Measurements from ENCODE around the gene TMEM179.
"Not testable (repeated sequence)": the region's sequence is repeated elsewhere in the genome, so short reads cannot be mapped to it uniquely, and the experiment has no call there.

TMEM179 gene

GRCh38 chr14:104585966-104586697 is 18.4 kb downstream of the TMEM179 start:
- DNase-seq = no peak

DNA sequence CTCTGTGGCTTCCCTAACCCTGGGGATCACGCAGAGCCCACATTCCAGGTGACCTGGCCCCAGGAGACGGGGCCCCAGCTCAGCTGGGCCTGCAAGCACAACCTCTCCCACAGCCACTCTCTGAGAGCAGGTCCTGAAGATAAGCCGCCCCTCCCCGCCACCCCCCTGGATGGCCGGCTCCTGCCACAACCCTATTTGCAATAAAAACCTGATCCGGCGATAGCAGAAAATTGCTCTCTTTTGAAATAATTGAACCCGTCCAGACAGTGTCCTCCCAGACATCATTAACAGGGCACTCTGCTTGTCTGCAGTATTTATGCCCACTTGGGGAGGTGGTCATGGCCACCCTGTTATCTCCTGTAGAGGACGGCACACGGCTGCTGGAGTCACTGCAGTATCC is 20.0 kb downstream of the TMEM179 start:
- DNase-seq = no peak

DNA sequence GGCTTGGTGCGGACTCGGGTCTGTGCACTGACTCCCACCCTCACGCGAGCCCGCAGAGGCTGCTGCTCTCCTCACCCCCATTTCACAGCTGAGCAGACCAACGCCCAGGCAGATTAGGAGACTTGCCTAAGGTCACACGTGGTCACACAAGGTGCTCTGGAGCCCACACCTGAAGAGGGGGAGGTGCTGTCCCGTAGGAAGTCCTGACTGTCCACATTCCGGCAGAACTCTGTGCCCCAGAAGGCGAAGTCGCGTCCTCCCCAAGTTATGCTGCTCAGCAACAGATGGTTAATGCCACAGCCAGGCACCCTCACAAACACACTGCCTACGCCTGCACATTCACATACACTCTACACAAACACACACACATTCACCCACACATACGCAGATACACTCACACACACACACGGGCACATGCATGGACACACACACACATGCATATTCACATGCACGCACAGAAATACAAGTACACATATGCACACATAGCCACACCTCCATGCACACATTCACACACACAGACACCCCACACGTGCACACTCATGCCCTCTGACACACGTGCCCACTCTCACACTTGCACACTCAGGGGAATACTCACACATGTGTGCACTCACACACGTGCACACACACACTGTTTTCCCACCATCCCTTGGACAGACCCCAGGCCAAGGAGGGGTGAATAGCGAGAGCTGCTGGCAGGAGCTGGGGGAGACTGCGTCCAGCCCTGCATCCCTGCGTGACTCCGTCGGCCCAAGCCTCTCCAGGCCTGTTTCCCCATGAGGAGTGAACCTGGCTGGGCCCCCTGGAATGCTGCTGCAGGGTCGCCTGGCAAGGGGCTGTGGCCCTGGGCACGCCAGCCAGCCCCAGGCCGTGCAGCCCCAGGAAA is 20.9 kb downstream of the TMEM179 start:
- no peak for DNase-seq

DNA sequence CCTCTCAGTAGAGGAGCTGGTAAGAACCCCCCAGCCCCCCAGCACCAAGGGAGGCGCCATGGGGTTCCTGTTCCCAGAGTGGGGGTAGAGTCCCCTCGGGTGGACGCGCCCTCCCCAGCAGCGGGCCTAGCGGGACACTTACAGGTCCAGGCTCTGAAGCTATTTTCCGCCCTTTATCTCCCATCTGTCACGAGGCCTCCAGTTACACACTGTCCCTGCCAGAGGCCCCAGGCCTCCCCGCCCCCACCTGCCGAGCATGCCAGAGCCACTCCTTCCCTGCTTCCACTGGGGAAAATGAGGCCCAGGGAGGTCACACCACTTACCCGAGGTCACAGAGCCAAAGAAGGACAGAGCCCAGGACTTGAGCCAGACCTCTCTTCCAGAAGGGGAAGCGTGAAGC is 21.9 kb downstream of the TMEM179 start:
- DNase-seq = no peak

GRCh38 chr14:104582005-104582404 is 22.6 kb downstream of the TMEM179 start:
- no peak for DNase-seq

DNA sequence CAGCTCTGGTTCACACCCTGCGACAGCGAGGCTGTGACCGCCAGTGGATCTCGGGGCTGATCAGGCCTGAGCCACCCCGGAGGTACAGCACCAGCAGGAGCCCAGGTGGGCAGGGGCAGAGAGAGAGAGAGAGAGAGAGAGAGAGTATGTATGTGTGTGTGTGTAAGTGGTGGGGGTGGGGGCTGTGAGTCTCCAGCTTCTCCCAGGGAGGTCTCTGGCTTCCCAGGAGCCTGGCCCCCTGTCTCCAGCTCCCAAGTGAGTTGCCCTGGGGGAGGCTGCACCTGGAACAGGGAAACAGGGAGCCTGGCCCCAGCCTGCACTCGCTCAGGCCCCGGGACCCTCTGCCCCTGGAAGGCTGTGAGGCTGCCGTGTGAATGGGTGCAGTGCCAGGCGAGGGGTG is 23.1 kb downstream of the TMEM179 start:
- no peak for DNase-seq

- no peak for DNase-seq
Measured at GRCh38 chr14:104580961-104581360, 23.6 kb downstream of the TMEM179 start.

DNA sequence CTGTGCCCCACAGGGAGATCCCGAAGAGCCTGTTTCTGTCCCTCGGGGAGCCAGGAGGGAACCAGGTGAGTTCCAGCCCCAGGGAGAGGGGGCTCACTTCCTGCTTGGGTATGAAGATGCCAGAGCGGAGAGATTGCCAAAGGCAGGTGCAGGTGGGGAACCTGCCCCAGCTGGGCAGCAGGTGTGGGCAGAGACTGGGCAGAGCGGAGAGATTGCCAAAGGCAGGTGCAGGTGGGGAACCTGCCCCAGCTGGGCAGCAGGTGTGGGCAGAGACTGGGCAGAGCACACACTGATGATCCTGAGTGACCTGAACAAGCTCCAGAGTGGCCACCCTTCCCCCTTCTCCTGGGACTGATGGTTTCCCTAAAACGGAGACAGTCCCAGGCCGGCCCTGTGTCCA is 24.6 kb downstream of the TMEM179 start:
- not testable (repeated sequence) for DNase-seq

DNA sequence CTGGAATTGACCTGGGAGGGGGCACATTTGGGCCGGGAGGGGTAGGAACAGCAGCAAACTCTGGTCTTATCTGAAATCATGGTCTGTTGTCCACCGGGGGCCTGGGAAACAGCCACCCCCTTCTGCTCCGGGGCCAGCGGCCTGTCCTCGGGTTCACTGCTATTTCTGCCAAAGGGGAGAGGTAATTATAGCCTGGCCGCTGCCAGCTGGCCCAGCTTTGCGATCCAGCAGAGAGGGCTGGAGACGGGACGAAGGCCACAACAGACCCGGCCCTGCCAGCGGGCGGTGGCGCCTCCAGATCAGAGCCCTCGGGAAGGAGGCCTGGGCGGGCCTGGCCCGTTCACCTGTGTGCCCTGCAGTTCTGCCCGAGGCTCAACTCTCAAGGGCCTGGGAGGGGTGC is 25.1 kb downstream of the TMEM179 start, which contains the start of gene C14orf180:
Gene C14orf180, plus strand, starts transcription at position 258 of the 400 bp plus-strand sequence. CDS start 6,667 bp downstream, outside the sequence.
- no peak for DNase-seq

DNA sequence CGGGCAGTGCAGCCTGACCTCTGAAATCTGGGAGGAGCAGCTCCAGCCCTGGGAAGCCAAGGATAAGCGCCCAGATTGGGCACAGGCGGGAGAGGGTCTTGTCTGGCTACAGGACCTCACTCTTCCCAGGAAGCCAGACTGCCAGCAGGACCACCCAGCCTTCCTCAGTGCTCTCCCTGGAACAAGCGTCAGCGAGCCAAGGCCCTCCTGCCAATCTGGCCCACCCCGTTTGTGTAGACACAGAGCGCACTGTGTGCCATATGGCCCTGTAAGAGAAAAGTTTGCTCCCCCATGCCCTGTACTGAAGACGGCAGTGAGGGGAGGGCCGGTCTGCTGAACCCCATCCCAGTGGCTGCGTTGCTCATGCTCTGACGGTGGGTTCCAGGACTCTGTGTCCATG is 26.3 kb downstream of the TMEM179 start:
- no peak for DNase-seq

- DNase-seq = no peak
Measured at GRCh38 chr14:104577847-104578301, 26.7 kb downstream of the TMEM179 start.

DNA sequence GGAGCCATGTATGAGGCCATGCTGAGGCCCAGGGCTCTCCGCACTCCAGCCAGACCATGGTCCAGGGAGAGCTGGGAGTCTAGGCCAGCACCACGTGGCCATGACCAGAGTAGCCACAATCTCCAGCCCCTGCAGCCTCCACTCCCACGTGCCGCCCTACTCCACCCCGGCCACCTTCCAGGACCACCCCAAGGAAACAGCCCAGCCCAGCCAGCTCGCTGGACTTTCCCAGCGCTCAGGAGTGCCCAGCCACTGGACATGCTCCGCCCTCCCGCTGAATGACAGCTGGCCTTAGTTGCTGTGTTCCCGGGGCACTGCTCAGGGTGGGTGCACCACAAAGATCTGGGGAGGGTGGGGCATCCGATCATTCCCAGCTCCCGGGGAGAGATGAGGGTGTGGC is 27.1 kb downstream of the TMEM179 start:
- DNase-seq = no peak

DNA sequence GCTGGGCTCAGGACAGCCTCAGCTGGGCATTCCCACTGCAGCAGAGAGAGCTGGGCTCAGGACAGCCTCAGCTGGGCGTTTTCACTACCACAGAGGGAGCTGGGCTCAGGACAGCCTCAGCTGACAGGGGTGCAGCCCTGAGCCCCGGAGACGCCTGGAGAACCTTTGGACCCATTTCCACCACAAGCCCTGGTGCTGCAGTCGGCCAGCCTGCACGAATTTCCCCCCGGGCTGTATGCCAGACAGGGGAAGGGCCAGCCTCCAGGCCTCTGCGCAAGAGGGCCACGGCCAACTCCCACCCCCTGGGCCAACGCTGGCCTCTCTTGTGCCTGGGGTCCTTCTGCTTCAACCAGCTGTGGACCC is 27.6 kb downstream of the TMEM179 start:
- no peak for DNase-seq

DNA sequence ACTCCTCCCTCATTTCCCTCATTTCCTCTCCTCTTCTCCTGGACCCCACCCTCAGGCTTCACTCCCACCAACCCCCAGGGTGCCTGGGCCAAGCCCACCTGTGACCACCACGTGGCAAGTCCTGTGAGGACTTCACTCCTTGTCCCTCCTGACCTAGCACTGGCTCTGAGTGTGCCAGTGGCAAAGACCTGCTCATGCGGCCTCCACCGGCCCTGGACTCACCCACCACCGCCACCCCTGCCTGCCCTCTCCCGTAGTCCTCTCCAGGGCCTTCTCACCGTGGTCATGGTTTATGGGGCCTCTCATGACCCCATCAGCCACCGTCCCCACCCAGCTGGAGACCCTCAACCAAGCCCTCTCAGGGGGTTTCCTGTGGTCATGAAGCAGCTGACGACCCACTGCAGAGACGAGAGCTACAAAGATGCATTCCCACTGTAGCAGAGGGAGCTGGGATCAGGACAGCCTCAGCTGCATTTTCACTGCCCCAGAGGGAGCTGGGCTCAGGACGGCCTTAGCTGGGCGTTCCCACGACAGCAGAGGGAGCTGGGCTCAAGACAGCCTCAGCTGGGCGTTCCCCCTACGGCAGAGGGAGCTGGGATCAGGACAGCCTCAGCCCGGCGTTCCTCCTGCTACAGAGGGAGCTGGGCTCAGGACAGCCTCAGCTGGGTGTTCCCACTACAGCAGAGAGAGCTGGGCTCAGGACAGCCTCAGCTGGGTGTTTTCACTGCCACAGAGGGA is 28.2 kb downstream of the TMEM179 start:
- no peak for DNase-seq

- DNase-seq = no peak
Measured at GRCh38 chr14:104574978-104575583, 29.5 kb downstream of the TMEM179 start.

- DNase-seq = no peak
Measured at GRCh38 chr14:104574536-104574935, 30.0 kb downstream of the TMEM179 start.

- DNase-seq = no peak
Measured at GRCh38 chr14:104573930-104574329, 30.6 kb downstream of the TMEM179 start.

- DNase-seq = no peak
Measured at GRCh38 chr14:104572668-104573067, 31.9 kb downstream of the TMEM179 start.

- DNase-seq = no peak
Measured at GRCh38 chr14:104572024-104572626, 32.4 kb downstream of the TMEM179 start.

DNA sequence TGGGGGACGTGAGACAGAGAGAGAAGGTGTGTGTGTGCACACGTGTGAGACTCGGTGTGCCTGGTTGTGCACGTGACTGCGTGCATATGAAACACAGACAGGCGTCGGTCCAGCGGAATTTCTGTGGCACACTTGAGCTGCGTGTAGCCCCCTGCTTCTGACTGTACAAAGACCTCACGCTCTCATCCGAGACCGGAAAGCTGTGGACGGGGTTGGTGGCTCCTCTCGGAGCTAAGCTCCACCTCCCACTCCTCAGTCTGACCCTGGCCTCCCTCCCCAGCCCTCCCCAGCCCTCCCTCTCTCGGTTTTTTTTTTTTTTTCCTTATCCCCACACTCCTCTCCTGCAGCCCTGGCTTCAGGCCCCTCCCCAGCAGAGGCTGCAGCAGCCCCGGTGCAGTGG is 33.3 kb downstream of the TMEM179 start:
- DNase-seq = no peak

DNA sequence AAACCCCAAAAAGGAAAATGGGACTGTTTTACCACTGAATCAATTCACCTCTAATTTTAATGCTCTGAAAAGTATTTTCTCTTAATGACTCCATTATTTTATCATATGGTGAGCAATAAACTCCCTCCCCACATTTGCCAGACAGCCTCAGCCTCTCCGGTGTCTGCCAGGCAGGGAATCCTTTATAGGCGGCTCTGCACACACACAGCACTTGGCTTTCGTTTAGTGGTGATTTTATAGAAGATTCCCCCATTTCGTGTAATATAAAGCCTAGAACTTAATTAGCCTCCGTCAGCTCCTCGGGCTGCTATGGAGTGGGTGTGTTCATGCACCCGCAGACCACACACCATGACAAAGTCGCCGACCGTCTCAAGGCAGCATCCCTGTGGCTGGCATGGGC is 35.1 kb downstream of the TMEM179 start:
- no peak for DNase-seq

GRCh38 chr14:104568620-104569019 is 36.0 kb downstream of the TMEM179 start:
- no peak for DNase-seq

DNA sequence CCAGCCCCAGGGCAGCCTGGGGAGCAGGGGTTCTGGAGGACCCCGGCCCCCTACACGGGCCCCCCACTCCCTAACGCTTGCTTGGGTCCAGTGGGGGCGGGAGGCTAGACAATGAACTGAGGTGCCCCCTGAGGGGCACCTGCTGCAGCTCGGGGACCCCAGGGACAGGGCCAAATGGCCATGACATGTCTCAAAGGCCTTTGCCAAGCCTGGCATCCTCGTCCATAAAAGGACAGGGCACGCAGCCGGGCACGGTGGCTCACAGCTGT is 36.7 kb downstream of the TMEM179 start:
- DNase-seq = no peak
